HG03025 (cell line): ENCODE data around the gene C22orf39.

Experiments
- ATAC-seq: cut with Tn5 transposase; IDR thresholded peaks from one replicate; pipeline ENCODE4 v1.9.1; 2021; ENCODE audit warnings: mild to moderate bottlenecking, moderate library complexity; ENCODE audit not compliant: unreplicated experiment, low FRiP score

Gene C22orf39

GRCh38 chr22:19478045-19478900, 30.8 kb upstream of the C22orf39 start:
- ATAC-seq: no peak

- ATAC-seq: no peak
These were observed 30.0 kb upstream of the C22orf39 start for GRCh38 chr22:19477321-19478044.

GRCh38 chr22:19476023-19476422, 28.5 kb upstream of the C22orf39 start:
- no peak for ATAC-seq

GRCh38 chr22:19473578-19473977, 26.1 kb upstream of the C22orf39 start:
- no peak for ATAC-seq

- ATAC-seq: no peak
These were observed 24.7 kb upstream of the C22orf39 start for GRCh38 chr22:19472233-19472632.

GRCh38 chr22:19471572-19471971, 24.1 kb upstream of the C22orf39 start:
- no peak for ATAC-seq

GRCh38 chr22:19470010-19470409, 22.5 kb upstream of the C22orf39 start:
- ATAC-seq: no peak

- no peak for ATAC-seq
These were observed 21.9 kb upstream of the C22orf39 start for GRCh38 chr22:19469421-19469820.

GRCh38 chr22:19467912-19468311, 20.4 kb upstream of the C22orf39 start:
- no peak for ATAC-seq

- no peak for ATAC-seq
These were observed 19.6 kb upstream of the C22orf39 start for GRCh38 chr22:19466848-19467752.

GRCh38 chr22:19466126-19466716, 18.7 kb upstream of the C22orf39 start:
- ATAC-seq: no peak

- no peak for ATAC-seq
These were observed 17.5 kb upstream of the C22orf39 start for GRCh38 chr22:19464975-19465374.

GRCh38 chr22:19464546-19464945, 17.0 kb upstream of the C22orf39 start:
- ATAC-seq: no peak

- no peak for ATAC-seq
These were observed 16.3 kb upstream of the C22orf39 start for GRCh38 chr22:19463491-19464469.

GRCh38 chr22:19463008-19463407, 15.5 kb upstream of the C22orf39 start:
- no peak for ATAC-seq

- ATAC-seq: no peak
These were observed 14.0 kb upstream of the C22orf39 start for GRCh38 chr22:19461506-19461905.

- no peak for ATAC-seq
These were observed 12.5 kb upstream of the C22orf39 start for GRCh38 chr22:19460036-19460435.

- no peak for ATAC-seq
These were observed 10.4 kb upstream of the C22orf39 start for GRCh38 chr22:19457828-19458428.

GRCh38 chr22:19456541-19456940, 9.0 kb upstream of the C22orf39 start:
- no peak for ATAC-seq
